ENCODE data around the gene PPFIA3. TPM values are rescaled to one million over a fixed set of nuclear protein-coding genes. Genes with fewer than 3 reads are reported as not detected.
"Not testable (repeated sequence)": the region's sequence is repeated elsewhere in the genome, so short reads cannot be mapped to it uniquely, and the experiment has no call there.

Gene PPFIA3
- total RNA-seq, 1 experiment from 2014 or later, result 8.3 TPM

DNA sequence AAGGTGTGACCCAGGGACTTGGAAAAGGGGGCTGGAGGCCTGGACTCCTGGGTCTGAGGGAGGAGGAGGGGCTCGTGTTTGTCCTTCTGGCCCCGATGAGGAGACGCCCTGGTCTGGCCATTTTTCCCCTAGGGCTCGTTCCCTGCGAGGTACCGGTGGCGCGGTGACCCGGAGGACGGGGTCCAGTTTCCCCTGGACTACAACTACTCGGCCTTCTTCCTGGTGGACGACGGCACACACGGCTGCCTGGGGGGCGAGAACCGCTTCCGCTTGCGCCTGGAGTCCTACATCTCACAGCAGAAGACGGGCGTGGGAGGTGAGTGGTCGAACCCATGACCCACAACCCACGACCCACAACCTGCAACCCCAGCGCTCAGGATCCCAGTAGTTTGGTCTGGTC, 49.1 kb downstream of the PPFIA3 start:
- Histone ChIP-seq H3K79me2 (ENCODE audit: low read depth) (no peaks in the 10 kb centered on the region), H3F3A (ENCODE audit: insufficient read depth, low read depth) (peaks cover 17% of the 10 kb centered on the region; the same call in 1 of the 2 replicates), H3K36me3 (ENCODE audit: low read depth) (peaks cover 10% of the 10 kb centered on the region; the same call in 1 of the 2 replicates), H4K20me1 (ENCODE audit: insufficient read depth) (peaks cover 10% of the 10 kb centered on the region), H3K4me1 (replicated peaks; ENCODE audit: insufficient read depth) (peaks cover 13% of the 10 kb centered on the region), H2AFZ (no peak overlapping the region), H3K27me3 (ENCODE audit: insufficient read depth, low read depth) (no peaks in the 10 kb centered on the region), H3K27ac (no peak overlapping the region), H3K9me3 (ENCODE audit: insufficient read depth, low read depth) (no peaks in the 10 kb centered on the region), H3K4me3 (no peak overlapping the region), H3K9me2 (ENCODE audit: insufficient read depth) (no peaks in the 10 kb centered on the region), H3K4me2 (no peak overlapping the region)
- intact Hi-C loops (cut with micrococcal nuclease; ENCODE audit: unreplicated experiment), result no loop called here
- peak in 1 of 2 experiments; percentile 21 for DNase-seq
- BruUV-seq (replicated peaks), result no TSS peak
- ChIA-PET POLR2A (ENCODE audit: unreplicated experiment) (no interaction called here), CTCF (no interaction called here)
- no peak for TF ChIP-seq EZH2 (IDR thresholded peaks at IDR 0.05; ENCODE audit: low read depth)
- TF ChIP-seq, protein P1, sequence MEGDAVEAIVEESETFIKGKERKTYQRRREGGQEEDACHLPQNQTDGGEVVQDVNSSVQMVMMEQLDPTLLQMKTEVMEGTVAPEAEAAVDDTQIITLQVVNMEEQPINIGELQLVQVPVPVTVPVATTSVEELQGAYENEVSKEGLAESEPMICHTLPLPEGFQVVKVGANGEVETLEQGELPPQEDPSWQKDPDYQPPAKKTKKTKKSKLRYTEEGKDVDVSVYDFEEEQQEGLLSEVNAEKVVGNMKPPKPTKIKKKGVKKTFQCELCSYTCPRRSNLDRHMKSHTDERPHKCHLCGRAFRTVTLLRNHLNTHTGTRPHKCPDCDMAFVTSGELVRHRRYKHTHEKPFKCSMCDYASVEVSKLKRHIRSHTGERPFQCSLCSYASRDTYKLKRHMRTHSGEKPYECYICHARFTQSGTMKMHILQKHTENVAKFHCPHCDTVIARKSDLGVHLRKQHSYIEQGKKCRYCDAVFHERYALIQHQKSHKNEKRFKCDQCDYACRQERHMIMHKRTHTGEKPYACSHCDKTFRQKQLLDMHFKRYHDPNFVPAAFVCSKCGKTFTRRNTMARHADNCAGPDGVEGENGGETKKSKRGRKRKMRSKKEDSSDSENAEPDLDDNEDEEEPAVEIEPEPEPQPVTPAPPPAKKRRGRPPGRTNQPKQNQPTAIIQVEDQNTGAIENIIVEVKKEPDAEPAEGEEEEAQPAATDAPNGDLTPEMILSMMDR (conservative IDR thresholded peaks at IDR 0.05), result no peak

DNA sequence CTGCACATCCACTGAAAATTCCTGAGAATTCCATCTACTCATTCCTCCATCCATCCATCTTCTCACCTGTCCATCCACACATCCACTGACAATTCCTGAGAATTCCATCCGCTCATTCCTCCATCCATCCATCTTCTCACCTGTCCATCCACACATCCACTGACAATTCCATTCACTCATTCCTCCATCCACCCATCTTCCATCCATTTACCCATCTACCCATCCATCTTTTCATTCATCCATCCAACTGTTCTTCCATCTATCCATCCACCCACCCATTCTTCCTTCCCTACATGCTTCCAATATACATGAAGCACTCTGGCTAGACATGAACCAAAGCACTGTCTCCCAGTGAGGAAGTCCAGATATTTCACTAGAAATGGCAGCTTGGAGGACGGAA, 53.9 kb downstream of the PPFIA3 start:
- no peak for DNase-seq
- Histone ChIP-seq H3K9me2 (ENCODE audit: insufficient read depth) (no peaks in the 10 kb centered on the region), H3K27me3 (ENCODE audit: insufficient read depth, low read depth) (no peaks in the 10 kb centered on the region), H2AFZ (no peak overlapping the region), H3K4me1 (replicated peaks; ENCODE audit: insufficient read depth) (no peaks in the 10 kb centered on the region), H3K79me2 (ENCODE audit: low read depth) (no peaks in the 10 kb centered on the region), H3K4me2 (no peak overlapping the region), H3F3A (ENCODE audit: insufficient read depth, low read depth) (no peaks in the 10 kb centered on the region), H3K4me3 (no peak overlapping the region), H4K20me1 (ENCODE audit: insufficient read depth) (no peaks in the 10 kb centered on the region), H3K9me3 (ENCODE audit: insufficient read depth, low read depth) (no peaks in the 10 kb centered on the region), H3K27ac (no peak overlapping the region), H3K36me3 (ENCODE audit: low read depth) (peaks cover 11% of the 10 kb centered on the region; the same call in 1 of the 2 replicates)
- no TSS peak for BruUV-seq (replicated peaks)
- ChIA-PET POLR2A (ENCODE audit: unreplicated experiment) (no interaction called here), CTCF (no interaction called here)
- intact Hi-C loops (cut with micrococcal nuclease; ENCODE audit: unreplicated experiment), result no loop called here
- TF ChIP-seq EZH2 (IDR thresholded peaks at IDR 0.05; ENCODE audit: low read depth), result no peak
- TF ChIP-seq, protein P1 (conservative IDR thresholded peaks at IDR 0.05), result no peak

DNA sequence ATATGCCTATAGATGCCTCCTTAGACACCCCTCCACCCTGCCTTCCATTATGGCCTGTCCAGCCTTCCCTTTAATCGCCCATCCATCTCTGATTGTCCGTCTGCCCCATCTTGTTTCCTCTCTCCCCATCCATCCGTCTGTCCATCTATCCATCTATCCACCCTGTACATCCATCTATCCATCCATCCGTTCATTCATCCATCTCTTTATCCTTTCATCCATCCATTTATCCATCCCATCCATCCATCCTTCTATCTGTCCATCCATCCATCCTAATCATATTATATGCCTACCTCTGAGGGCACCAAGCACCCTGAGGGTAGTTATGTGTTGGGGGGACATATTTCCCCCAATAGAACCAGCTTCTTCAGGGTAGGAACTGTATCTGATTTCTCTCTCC, 61.3 kb downstream of the PPFIA3 start:
- ChIA-PET POLR2A (ENCODE audit: unreplicated experiment) (no interaction called here), CTCF (no interaction called here)
- Histone ChIP-seq H3K9me3 (ENCODE audit: insufficient read depth, low read depth) (no peaks in the 10 kb centered on the region), H3F3A (ENCODE audit: insufficient read depth, low read depth) (peaks cover 8% of the 10 kb centered on the region; the same call in 1 of the 2 replicates), H3K27ac (no peak overlapping the region), H3K9me2 (ENCODE audit: insufficient read depth) (no peaks in the 10 kb centered on the region), H2AFZ (no peak overlapping the region), H3K4me3 (no peak overlapping the region), H3K79me2 (ENCODE audit: low read depth) (no peaks in the 10 kb centered on the region), H3K4me1 (replicated peaks; ENCODE audit: insufficient read depth) (no peaks in the 10 kb centered on the region), H3K4me2 (no peak overlapping the region), H3K27me3 (ENCODE audit: insufficient read depth, low read depth) (no peaks in the 10 kb centered on the region), H4K20me1 (ENCODE audit: insufficient read depth) (no peaks in the 10 kb centered on the region), H3K36me3 (ENCODE audit: low read depth) (no peaks in the 10 kb centered on the region)
- no TSS peak for BruUV-seq (replicated peaks)
- peak in 1 of 2 experiments; percentile 25 for DNase-seq
- intact Hi-C loops (cut with micrococcal nuclease; ENCODE audit: unreplicated experiment), result no loop called here
- TF ChIP-seq, protein P1 (conservative IDR thresholded peaks at IDR 0.05), result no peak
- no peak for TF ChIP-seq EZH2 (IDR thresholded peaks at IDR 0.05; ENCODE audit: low read depth)

DNA sequence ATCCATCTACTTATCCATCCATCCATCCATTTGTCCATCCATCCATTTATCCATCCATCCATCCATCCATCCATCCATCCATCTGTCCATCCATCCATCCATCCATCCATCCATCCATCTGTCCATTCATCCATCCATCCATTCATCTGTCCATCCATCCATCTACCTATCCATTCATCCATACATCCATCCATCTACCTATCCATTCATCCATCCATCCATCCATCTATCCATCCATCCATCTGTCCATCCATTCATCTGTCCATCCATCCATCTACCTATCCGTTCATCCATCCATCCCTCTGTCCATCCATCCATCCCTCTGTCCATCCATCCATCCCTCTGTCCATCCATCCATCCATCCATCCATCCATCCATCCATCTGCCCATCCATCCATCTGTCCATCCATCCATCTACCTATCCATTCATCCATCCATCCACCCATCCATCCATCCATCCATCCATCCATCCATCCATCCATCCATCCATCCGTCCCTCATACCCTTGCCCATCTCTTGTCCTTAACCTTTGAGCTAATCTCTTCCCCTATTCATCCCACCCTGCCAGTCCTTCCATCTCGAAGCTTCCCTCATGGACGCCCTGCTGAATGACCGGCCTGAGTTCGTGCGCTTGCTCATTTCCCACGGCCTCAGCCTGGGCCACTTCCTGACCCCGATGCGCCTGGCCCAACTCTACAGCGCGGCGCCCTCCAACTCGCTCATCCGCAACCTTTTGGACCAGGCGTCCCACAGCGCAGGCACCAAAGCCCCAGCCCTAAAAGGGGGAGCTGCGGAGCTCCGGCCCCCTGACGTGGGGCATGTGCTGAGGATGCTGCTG, 62.9 kb downstream of the PPFIA3 start:
- H2AFZ ChIP-seq; H3K9me3 ChIP-seq (ENCODE audit: insufficient read depth, low read depth); H3K79me2 ChIP-seq (ENCODE audit: low read depth); H3K4me2 ChIP-seq; H3K4me3 ChIP-seq; H3K4me1 ChIP-seq (replicated peaks; ENCODE audit: insufficient read depth); H3F3A ChIP-seq (ENCODE audit: insufficient read depth, low read depth); H3K27me3 ChIP-seq (ENCODE audit: insufficient read depth, low read depth); H3K9me2 ChIP-seq (ENCODE audit: insufficient read depth); H3K27ac ChIP-seq; DNase-seq; H3K36me3 ChIP-seq (ENCODE audit: low read depth); intact Hi-C loops (cut with micrococcal nuclease; ENCODE audit: unreplicated experiment); CTCF ChIA-PET; H4K20me1 ChIP-seq (ENCODE audit: insufficient read depth); POLR2A ChIA-PET (ENCODE audit: unreplicated experiment); BruUV-seq (replicated peaks): not testable (repeated sequence)
